GM18519 (cell line): ENCODE results near the gene DTNB.
A peak's percentile ranks its signal among the peaks of the same experiment; 100 is the strongest.
"Not testable (repeated sequence)": the region's sequence is repeated elsewhere in the genome, so short reads cannot be mapped to it uniquely, and the experiment has no call there.

Experiments
- ATAC-seq: cut with Tn5 transposase; IDR thresholded peaks from one replicate; pipeline ENCODE4 v1.9.1; 2021; ENCODE audit warnings: mild to moderate bottlenecking, moderate library complexity; ENCODE audit not compliant: unreplicated experiment, low FRiP score

Gene DTNB

GRCh38 chr2:25673300-25674076, at the start of gene DTNB:
Gene DTNB (minus strand): TSS chr2:25673577. CDS start chr2:25652660, 20,917 bp downstream.
- ATAC-seq = peak; percentile 42

- ATAC-seq = no peak
Measured at GRCh38 chr2:25722224-25722623, 48.8 kb upstream of the DTNB start.

DNA sequence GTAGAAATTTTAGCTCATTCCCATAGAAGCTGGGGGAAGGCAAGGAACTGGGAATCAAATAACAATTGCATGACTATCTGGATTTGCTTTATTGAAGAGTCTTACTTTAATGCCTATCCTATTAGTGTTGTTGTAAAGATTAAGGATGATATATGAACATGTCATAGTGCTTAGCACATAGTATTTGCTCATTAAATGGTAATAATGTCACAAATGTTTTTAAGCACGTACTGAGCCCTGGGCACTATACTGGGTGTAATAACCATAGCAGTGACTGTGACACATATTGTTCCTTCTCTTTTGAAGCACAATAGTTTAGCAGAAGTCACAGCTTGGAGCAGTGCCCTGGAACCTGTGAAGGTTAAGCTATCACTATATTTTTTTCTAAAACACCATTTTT, 47.2 kb upstream of the DTNB start:
- no peak for ATAC-seq

DNA sequence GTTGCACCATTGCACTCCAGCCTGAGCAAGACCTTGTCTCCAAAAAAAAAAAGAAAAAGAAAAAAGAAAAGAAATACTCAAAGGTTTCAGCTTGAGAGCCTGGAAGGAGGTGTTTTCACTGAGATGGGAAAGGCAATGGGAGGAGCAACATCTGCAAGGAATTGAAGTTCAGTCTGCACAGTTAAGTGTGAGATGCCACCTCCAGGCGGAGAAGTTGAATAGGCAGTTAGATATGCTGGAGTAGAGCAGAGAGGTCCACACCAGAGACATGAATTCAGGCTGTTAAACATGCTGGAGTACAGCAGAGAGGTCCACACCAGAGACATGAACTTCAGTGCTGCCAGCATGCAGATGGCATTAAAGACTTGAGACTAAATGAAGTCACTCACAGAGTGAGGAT, 41.4 kb upstream of the DTNB start:
- no peak for ATAC-seq

GRCh38 chr2:25712455-25712854, 39.1 kb upstream of the DTNB start:
- no peak for ATAC-seq

DNA sequence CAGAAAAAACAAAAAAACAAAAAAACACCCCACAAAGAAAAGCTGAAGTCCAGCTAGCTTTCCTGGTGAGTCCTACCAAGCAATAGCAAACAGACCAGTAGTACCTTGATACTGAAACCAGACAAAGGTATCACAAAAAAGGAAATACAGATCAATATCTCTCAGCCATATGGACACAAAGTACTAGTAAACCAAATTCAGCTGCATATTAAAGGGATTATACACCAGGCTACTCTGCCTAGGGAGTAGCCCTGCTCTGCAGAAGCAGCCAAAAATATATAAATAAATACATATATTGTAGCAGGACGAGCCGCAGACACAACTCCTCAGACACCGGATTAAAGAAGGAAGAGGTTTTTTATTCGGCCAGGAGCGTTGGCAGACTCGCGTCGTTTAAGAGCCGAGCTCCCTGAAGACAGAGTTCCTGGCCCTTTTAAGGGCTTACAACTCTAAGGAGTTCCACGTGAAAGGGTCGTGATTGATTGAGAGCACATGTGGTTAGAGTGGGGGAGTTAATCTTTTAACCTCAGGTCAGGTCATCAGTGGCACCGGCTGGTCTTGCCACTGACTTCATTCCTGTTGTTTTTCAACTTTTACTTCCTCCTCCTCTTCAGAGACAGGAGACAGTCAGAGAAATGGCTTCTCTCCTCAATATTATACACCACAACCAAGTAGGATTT, 38.4 kb upstream of the DTNB start:
- no peak for ATAC-seq

GRCh38 chr2:25710750-25711149, 37.4 kb upstream of the DTNB start:
- no peak for ATAC-seq

GRCh38 chr2:25709349-25709748, 36.0 kb upstream of the DTNB start:
- no peak for ATAC-seq

DNA sequence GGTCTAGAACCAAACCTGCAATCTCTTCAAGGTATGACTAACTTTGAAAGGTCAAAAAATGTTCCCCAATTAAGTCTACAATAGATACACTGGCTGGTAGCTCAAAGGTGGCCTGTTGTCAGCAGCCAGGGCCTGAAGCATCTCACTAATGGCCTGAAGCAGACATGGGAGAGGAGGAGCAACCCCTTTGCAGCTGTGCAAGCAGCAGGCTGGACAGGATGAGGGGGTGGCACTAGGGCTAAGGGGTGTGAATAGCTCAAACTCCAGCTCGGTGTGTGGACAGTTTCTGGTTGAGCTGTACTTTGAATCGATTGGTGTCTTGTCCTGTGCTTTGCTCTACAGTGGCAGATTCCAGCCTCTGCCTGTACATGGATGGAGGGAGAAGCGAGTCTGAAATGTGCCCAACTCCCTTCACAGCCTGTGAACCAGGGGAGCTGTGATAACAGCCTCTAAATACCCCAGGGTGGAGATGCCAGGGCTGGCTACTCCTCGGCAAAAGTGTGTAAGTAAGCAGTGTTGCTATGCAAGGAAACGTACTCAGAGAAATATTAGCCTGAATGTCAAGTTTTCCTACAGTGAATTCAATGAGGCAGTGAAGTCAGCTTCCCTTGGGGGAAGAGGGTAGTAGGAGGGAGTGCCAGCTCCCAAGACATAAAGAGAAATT, 34.7 kb upstream of the DTNB start:
- ATAC-seq = no peak

- ATAC-seq = not testable (repeated sequence)
Measured at GRCh38 chr2:25705575-25705974, 32.2 kb upstream of the DTNB start.

GRCh38 chr2:25701801-25702200, 28.4 kb upstream of the DTNB start:
- no peak for ATAC-seq

GRCh38 chr2:25700221-25700660, 26.9 kb upstream of the DTNB start:
- ATAC-seq = no peak

DNA sequence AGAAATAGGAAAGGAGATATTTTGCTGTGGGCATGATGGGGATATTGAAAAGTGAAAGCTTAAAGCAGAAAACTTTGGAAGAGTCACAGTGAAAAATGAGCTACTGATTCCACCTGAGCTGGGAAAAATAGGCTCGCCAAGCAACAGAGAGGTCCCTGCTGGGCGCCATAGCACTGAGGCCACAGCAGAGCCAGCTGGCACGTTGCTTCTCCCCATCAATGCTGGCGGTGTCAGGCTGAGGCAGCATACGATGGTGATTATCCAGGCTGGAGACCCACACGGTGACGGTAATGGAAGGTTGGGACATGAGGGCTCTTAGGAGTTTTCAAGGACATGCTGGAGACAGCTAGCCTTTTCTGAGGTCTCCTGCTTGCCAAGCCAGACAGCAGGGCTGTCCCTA, 25.8 kb upstream of the DTNB start:
- no peak for ATAC-seq

- no peak for ATAC-seq
Measured at GRCh38 chr2:25698752-25699151, 25.4 kb upstream of the DTNB start.

- no peak for ATAC-seq
Measured at GRCh38 chr2:25697559-25698341, 24.4 kb upstream of the DTNB start.

DNA sequence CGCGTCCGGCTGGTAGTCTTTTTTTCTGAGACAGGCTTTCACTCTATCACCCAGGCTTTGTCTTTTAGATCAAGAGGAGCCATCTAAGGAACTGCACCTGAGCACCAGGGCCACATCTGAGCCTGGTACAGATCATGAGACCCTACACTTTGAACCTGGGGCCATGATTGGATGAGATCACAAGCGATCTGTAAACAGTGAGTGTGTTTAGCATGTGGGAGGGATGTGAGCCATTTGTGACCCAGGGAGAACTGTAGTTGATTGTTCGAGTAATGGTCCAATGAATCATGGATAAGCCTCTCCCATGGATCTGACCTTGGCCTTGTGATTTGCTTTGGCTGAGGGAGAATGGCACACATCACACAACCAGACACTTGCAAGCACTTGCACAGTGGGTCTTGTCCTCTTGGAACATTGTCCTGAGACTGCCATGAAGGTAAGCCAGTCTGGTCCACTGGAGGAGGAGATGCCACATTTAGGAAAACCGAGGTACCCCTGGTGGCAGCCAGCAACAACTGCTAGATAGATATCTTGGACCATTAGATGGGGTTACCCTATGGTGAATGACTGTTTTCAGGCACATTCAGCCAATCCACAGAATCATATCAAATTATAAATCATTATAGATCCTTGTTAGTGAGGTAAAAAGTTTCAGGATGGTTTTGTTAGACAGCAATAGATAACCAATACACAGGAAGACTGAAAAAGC, 19.5 kb upstream of the DTNB start:
- ATAC-seq = no peak

DNA sequence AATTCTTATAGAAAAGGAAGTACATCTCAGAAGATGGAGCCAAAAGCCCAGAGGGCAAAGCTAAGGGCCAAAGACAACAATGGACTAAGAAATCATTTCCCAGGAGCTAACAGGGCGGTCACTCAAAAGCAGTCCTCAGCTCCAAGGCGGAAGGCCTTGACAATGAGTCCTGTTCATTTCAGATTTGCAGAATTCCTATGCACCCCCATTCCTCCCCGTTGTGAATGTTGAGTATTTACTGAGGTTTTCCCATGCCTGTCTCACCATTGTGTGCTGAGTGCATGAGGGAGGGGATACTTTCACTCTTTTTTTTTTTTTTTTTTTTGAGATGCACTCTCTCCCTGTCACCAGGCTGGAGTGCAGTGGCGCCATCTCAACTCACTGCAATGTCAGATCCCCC, 18.8 kb upstream of the DTNB start:
- ATAC-seq = no peak

GRCh38 chr2:25690058-25690457, 16.7 kb upstream of the DTNB start:
- ATAC-seq = no peak

- ATAC-seq = no peak
Measured at GRCh38 chr2:25688236-25688635, 14.9 kb upstream of the DTNB start.

- ATAC-seq = no peak
Measured at GRCh38 chr2:25685741-25686140, 12.4 kb upstream of the DTNB start.
